GM18498 (cell line): Measurements from ENCODE around the gene MYH9.

Experiments
- ATAC-seq: cut with Tn5 transposase; IDR thresholded peaks from one replicate; pipeline ENCODE4 v1.9.1; 2021; ENCODE audit warnings: mild to moderate bottlenecking, moderate library complexity; ENCODE audit not compliant: unreplicated experiment

The MYH9 gene

DNA sequence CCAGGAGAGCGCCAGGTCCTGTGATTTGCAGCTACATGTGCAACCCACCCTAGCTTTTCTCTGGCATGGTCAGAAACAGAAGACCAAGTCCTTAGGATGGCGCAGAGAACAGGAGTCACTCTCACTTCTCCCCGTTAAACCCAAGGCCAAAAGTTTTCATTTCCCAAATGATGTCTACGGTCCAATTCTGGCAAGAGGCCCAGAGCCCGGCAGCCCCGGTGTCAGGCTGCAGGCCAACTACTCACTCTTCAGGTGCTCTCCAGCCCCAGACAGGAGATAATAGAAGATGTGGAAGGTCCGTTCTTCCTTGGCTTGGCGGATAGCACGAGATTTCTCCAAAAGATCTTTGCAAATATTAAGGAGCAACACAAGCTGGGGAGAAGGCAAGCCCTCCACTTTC, 67.2 kb downstream of the MYH9 start:
- no peak for ATAC-seq

DNA sequence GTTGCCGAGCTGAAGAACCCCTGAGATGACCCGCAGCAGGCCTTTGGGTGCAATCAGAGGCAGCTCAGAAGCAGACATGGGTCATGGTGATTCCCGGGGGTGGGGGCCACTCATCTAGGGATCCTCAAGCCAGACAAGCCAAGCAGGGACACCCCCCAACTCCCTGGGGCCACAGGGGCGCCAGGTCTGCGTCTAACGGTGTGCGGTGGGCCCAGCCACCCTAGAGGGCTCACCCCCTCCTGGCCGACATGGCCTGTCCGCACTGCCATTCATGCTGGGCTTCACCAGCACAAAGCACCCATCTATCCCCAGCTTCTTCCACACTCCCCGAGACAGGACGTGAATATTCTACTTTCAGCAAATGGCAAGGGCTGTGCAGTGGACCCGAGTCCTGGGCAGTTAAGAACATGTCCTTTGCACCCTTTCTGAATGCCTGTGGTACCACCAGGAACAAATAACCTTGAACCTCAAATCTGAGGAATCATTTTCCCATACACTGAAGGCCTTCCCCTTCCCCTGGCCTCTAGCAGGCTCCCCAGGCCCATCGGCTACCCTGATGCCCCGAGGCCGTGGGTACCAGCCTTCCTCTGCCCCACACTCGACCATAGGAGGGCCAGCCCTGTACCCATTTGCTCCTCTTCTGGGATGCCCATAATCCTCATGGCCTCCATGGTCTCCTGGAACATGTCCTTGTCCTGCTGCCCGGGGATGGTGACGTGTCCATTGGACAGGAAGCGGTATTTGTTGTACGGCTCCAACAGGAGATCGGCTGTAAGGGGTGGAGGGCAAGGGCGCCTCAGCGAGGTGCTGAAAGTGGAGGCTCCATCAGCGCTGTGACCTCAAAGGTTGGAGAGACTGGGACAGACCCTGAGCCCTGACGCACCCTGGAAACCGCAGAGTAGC, 67.9 kb downstream of the MYH9 start:
- no peak for ATAC-seq

DNA sequence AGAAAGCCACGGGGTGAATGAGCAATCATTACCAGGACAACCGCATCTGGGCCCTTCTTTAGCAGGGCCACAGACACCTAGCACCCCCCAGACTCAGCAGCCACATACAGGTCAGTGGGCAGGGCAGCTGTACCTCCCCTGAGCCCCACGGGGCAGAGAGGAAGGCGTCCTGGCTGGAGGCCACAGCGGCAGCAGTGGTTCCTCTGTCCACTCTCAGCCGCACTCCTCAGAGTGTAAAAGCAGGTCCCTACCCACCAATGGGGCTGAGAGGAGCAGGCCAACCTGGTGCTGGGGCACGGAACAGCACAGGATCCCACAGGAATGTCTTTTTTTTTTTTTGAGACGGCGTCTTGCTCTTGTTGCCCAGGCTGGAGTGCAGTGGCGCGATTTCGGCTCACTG, 69.3 kb downstream of the MYH9 start:
- no peak for ATAC-seq

DNA sequence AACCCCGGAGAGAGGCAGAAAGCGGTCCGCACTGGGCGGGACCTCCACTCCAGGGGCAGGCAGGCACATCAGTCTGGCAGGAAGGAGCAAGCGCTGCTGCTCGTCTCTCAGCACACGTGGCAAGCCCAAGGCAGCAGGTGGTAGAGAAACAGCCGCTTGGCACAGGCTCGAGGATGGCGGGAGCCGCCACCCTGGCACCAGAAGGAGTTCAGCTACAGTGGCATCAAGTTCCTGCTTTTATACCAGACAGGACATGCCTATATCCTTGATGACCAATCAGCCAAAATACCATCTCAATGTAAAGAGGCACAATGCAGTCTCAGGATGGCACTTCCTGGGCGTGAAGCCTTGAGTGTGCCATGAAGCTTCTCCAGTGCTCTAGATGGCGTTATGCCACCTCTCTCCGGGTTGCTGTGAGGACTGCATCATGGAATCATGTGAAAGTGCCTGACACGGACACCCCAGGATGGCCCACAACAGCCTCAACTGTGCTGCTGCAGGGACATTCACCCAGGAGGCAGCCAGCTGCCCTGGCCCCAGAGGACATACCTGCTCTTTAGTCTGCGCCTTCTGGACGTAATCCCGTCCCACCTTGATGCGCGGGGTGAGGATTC, 70.0 kb downstream of the MYH9 start:
- no peak for ATAC-seq

DNA sequence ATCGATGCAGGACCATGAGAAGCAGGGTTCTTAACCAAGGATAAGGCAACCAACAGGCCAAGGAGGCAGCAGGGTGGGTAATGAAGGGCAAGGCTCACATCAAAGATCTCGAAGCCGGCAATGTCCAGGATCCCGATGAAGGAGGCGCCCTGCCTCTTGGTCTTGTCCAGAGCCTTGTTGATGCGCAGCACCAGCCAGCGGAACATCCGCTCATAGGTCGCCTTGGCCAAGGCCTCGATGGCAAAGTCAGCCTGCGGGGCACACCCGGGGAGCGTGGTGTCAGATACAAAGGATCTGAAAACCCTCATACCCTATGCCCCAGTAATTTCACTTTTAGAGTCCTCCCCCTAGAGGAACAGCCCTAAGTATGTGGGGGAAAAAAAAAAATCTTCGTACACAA, 71.3 kb downstream of the MYH9 start:
- ATAC-seq = no peak

DNA sequence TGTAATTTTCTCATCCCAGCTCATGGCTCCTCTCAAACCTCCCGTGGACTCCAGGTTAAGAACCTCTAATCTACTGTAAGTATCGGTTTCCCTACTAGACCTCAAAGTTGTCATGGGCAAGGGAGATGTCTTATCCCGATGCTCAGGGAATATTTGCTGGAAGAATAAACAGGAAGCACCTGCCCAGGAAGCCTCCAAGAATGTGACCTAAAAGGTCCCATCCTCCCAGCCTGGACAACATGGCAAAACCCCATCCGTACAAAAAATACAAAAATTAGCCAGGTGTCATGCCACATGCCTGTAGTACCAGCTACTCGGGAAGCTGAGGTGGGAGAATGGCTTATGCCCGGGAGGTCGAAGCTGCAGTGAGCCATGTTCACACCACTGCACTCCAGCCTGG, 72.4 kb downstream of the MYH9 start:
- no peak for ATAC-seq

DNA sequence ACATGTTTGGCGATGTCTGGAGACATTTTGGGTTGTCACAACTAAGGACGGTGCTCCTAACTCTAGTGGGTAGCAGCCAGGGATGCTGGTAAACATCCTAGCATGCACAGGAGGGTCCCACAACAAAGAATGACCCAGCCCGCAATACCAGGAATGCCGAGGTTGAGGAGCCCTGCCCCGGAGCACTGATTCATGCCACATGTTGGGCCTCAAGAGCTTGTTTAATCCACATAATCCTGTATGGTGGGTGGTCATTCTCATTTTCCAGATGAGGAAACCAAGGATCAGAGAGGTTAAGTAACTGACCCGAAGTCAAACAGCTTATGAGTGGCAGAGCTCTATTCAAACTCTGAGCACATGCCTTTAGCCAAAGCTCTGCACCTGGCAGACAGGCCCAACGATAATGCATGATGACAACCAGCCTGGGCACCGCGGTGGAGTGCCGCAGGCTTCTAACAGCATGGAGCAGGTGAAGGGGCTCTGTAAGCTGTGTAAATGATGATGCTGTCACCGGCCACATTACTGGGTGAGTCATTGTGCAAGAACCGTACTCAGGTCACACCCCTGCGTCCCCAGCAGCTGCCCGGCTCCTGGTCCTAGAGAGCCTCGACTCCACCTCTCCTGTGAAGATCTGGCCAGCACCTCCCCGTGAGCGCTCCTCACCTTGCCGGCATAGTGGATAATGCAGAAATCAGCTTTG, 76.2 kb downstream of the MYH9 start:
- no peak for ATAC-seq

DNA sequence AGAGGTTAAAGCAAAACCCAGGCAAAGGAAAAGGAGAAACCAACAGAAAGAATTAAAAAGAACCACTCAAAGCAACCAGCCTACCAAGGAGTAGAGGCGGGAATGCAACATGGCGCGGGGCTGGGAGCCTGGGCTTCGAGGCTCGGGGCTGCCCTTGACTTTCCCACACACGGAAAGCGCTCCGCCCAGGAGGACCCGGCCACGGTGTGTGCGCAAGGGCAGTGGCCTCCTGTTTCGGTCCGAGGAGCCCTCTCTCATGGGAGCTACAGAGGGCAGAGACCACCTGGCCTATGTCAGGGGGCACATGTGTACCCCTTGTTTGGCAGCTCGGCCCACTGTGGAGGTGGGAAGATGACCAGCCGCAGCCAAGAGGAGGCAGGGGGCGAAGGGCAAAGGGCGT, 78.9 kb downstream of the MYH9 start:
- no peak for ATAC-seq

DNA sequence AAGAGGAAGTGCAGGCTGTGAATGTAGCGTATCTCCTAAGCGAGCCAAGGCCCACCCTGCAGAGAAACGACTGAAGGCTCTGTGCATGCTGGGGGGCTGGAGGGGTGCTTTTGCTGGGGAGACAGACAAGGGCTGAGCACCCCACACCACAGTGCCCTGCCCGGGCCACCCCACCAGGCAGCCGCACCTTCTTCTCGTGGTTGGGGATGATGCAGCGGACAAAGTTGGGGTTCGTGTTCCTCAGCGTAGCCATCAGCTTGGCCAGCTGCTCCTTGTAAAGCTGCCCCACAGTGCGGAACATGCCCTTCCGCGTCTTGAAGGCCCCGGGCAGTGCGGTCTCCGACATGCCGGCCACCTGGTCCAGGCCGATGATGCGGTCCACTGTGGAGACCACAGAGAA, 81.5 kb downstream of the MYH9 start:
- ATAC-seq = no peak

DNA sequence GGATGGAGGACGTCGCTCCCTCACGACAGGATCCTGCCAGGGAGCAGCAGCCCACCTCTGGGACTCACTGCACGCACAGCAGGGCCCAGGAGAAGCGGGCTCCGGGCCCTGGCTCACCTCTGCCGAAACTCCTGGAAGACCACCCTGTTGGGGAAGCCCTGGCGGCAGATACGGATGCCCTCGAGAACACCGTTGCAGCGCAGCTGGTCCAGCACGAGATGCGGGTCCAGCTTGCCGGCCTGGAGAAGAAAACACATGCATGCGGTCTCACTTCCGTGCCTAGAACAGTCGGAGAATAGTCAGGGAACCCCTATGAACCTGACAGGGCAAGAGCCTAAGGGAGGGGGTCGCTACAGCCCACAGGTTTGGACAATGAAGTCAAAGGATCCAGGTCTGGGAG, 82.0 kb downstream of the MYH9 start:
- no peak for ATAC-seq

DNA sequence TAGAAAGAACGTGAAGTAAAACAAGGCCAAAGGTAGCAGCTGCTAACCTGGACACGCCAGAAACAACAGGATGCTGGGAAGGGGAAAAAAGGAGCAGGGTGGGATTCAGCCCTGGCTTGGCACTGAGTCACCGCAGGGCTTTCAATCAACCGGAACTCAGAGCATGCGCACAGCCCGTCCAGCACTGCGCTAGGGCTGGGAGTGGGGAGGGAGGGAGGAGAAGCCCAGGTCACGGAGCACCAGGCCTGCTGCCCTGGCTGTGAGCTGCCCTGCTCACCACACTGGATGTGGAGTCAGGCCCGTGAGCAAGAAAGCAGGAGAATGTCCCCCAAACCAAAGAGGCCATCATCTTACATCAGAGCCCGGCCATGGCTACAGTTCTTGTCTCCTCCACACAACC, 83.3 kb downstream of the MYH9 start:
- ATAC-seq = no peak

DNA sequence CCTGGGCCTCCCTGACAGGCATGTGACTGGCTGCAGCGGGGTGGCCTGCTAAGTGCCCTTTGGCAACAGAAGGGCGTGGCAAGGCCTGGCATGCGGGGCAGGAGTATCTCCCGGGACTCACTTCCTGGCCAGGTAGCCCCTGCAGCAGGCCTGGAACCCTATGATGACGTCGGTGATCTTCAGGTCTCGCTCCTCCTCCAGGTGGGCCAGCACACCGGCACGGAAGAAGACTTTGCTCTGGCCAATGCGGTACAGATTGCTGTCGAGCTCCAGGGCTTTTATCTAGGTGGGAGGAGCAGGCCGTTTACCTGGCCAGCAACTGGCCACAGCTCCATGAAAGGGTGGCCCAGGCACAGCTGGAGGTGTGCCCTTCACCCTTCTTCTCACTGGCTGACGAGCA, 83.9 kb downstream of the MYH9 start:
- ATAC-seq = no peak

DNA sequence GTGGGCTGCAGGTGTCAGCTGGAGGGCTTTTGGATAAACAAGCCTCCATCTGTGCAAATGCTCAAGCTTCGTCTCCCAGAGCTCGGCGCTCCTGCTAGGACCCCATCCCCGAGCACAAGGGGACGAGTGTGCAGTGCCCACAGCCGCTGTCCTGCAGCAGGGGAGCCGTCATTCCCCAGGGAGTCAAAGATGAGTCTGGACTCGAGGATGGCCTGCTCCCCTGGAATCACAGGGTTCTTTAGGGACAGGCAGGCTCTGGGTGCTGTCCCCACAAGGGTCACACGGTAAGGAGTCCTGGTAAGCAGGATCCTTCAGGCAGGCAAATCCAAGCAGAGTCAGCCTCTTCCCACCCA, 84.7 kb downstream of the MYH9 start:
- no peak for ATAC-seq

DNA sequence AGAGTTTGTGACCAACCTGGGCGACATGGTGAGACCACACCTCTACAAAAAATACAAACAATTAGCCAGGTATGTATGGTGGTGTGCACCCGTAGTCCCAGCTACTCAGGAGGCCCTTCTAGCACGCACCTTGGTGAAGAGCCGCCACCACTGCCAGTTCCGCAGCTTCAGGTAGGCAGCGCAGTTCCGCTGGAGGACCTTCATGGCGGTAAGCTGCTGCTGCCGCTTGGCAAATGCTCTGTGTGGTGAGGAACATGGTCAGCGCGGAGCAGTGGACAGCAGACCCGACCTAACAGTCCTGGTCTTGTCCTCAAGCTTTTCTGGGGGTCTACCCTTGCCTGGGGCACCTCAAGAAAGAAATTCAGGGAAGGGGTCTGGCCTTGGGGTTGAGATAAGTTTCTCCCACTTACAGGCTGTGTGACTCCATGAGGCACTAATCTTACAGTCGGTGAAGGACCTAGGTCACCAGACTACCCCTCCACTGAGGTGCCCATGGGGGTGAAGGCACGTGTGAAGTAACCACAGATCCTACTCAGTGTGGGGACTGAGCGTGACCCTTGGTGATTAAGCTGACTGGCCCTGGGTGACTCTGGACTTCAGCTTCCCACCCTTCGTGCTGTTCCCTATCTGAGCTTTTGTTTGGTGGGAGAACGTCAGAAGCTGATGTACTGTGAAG, 85.2 kb downstream of the MYH9 start:
- ATAC-seq = no peak

DNA sequence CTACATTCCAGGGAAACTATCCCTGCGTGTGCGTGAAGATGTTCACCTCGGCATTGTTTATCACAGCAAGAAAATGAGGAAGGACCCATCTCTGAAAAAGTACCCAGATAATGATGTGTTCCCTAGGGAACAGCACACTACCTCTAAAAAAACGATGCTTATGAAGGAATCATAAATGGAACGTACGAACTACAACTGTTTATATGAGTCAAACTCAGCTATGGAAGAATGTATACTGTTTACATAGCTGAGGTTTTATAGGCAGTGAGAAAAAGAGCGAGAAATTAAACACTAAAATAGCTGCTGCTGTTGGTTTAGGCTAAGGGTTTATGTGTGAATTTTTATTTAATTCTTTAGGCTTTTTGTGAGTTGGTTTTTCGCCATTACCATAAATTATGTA, 85.9 kb downstream of the MYH9 start:
- no peak for ATAC-seq

DNA sequence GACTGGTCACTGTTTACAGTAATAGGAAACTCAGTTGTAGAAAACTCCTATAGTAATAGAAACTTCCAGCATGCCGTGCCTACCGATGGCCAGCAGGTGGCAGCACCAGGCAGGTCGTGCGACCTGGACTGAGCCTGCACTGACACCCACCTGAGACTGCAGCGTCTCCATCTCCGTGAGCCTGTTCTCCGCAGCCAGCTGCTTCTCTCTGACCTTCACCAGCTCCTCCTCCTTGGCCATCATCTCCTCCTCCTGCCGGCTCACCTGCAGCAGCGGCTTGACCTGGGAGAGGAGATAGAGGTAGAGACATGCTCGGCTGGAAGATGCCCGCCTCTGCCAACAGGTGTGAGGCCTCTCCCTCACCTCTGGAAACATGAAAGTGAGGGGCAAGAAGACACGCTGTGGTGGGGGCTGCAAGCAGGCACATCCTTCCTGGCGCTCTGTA, 86.4 kb downstream of the MYH9 start:
- no peak for ATAC-seq

DNA sequence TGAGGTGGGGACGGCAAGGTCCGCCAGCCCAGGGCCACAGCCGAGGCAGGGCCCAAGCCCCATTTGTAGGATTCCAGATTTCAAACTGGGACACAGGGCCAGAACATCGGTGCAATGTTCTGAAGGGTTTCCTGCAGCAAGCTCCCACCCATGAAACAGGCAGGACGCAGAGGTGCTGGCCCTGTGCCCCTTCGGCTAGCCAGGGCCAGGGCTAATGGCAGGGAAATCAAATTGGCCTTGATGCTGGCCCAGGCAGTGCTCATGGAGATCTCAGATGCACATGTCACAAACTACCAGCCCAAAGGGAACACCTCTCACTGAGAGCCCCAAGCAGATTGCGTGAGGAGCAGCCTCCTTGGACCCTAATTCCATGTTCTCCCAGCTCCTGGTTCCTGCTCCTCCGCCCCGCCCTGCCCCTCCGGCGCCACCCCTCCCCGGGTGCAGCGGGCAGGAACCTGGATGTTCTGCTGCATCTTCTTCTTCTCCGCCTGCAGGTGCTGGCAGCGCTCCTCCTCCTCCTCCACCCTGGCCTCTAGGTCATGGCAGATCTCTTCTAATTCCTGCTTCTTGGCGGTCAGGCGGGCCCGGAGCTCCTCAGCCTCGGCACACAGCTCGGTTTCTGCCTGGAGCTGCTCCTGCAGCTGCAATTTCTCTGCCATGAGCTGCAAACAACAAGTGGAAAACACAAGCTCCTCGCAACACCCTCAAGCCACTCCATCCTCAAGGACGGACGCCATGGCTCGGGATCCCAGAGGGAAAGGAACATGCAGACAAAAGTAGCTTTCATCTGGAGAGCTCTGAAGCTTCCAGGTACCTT, 87.2 kb downstream of the MYH9 start:
- no peak for ATAC-seq

DNA sequence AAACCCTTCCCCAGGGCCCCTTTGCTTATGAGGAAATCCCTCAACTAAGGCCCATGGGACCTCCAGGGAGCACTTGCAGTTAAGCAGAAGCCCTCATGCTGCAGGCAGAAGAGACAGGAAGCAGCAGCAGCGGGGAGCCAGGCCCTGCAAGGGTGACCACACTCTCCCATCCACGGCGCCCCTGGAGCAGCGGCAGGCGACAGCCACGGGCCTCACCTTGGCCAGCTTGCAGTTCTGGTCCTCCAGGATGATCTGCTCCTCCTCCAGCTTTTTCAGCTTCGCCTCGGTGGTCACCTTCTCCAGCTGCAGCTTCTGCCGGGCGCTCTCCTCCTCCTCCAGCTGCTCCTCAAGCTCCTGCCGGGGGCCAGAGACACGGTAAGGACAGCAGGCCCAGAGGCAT, 87.9 kb downstream of the MYH9 start:
- ATAC-seq = no peak

DNA sequence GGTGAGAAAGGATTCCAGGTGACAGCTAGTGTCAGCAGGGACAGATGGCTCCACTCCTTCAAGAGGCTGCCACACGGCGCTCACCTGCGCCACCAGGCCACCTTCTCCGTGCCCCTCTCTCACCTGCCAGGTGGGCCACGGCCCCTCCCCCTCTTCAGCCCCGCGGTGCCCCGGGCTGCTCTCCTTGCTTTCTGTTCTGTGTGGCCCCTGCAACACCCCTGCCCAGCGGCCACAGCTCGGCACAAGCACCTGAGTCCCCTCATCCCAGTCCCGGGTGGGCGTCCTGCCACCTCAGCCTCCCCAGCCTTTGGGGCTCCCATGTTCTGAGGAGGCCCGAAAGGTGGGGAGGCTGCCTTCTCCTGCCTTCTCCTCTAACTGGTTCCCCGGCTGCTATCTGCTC, 88.5 kb downstream of the MYH9 start:
- ATAC-seq = no peak

DNA sequence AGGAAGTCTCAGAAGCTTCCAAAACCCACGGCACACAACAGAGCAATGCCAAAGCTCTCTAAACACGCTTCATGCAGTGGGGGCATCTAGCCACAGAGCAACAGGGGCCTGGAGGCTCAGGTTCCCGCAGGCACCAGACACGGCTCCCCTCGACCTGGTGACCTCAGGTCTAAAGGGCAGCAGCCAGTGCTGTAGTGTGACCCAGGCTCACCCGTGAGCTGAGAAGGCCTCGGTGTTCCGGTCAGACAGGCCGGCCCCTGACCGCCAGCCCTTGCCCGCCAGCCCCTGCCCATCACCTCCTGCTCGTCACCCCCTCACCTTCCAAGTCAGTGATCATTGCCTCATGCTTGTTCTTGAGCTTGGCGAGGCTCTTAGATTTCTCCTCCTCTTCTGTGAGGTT, 89.2 kb downstream of the MYH9 start:
- no peak for ATAC-seq

DNA sequence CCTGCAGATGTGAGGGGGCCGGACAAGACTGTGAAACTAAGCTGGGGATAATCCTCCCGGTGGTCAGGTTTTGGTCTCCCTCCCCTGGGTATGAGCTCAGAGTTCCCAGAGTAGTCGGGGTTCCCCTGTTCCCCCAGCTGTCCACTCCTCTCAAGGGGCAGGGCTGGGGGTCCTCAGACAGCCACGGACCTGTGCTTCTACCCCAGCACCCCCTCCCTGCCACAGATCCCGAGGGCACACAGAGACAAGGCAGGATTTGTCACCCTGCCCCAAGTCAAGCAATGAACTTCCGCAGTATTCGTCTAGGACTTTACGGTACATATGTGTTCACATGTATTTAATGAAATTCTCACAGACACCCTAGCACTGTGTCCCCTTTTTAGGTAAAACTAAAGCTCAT, 89.6 kb downstream of the MYH9 start:
- ATAC-seq = no peak
